GM18861 (cell line): ENCODE results near the gene ARHGAP40.

Experiments used
- ATAC-seq: cut with Tn5 transposase; IDR thresholded peaks from one replicate; pipeline ENCODE4 v1.9.1; 2021; ENCODE audit not compliant: unreplicated experiment

Gene ARHGAP40

GRCh38 chr20:38649275-38649891, 47.8 kb downstream of the ARHGAP40 start:
- no peak for ATAC-seq

GRCh38 chr20:38650010-38650409, 48.4 kb downstream of the ARHGAP40 start:
- ATAC-seq, result no peak

DNA sequence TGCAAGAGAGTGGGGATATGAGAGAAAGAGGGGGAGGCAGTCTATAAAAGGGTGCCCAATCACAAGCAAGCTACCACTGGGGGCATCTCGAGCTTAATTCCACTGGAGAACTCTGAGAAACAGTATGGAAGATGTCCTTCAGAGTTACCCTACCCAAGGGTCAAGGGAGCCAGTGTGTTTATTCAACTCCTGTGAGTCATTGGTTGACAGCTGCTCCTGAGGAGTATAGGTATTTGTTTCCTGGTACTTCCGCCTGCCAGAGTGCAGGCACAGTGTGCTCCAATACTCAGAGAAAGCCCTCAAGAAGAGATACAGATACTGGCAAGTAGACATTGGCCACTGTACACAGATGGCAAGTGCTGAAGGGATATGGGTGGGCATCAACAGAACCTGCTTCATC, 49.5 kb downstream of the ARHGAP40 start:
- no peak for ATAC-seq

- ATAC-seq, result no peak
Observed at GRCh38 chr20:38651562-38651961, 50.0 kb downstream of the ARHGAP40 start.

- no peak for ATAC-seq
Observed at GRCh38 chr20:38652995-38653394, 51.4 kb downstream of the ARHGAP40 start.

- no peak for ATAC-seq
Observed at GRCh38 chr20:38657390-38657789, 55.8 kb downstream of the ARHGAP40 start.

GRCh38 chr20:38658879-38659596, 57.4 kb downstream of the ARHGAP40 start:
- ATAC-seq, result no peak

- ATAC-seq, result no peak
Observed at GRCh38 chr20:38659597-38659880, 57.9 kb downstream of the ARHGAP40 start.

- ATAC-seq, result no peak
Observed at GRCh38 chr20:38660429-38660828, 58.8 kb downstream of the ARHGAP40 start.

DNA sequence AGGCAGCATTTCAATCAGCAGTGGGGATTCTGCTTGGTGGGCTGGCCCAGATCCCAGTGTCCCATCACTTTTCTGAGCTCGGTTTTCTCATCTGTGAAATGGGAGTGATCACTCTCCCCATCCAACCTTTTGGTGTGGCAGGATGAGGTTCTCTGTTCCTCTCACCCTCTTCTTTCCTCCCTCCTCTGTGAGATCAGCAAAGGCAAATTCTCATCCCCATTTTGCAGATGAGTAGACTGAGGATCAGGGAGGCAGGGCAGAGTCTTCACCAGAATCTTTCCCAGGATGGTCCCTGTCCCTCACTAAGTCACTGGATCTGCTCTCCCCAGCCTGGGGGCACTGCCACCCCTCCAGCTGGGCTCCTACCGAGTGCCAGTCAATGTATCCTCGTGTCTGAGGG, 62.1 kb downstream of the ARHGAP40 start:
- no peak for ATAC-seq

- no peak for ATAC-seq
Observed at GRCh38 chr20:38664284-38664683, 62.7 kb downstream of the ARHGAP40 start.

DNA sequence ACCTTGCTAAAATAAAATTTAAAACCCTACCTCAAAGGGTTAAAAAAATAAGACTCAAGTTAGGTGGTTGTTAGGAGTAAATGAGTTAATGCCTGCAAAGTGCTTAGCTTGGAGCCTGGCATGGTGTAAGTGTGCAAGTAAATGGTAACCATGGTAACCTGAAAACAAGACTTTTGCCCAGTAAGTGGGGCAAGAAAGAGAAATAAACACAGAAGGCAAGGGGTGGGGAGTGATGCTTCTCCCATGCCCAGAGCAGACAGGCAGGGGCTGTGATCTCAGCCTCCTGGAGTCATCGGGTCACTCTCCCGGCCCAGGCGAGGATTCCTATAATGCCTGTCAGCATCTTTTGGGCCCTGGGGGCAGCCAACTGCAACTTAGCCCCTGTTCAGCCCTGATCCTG, 63.5 kb downstream of the ARHGAP40 start:
- no peak for ATAC-seq

DNA sequence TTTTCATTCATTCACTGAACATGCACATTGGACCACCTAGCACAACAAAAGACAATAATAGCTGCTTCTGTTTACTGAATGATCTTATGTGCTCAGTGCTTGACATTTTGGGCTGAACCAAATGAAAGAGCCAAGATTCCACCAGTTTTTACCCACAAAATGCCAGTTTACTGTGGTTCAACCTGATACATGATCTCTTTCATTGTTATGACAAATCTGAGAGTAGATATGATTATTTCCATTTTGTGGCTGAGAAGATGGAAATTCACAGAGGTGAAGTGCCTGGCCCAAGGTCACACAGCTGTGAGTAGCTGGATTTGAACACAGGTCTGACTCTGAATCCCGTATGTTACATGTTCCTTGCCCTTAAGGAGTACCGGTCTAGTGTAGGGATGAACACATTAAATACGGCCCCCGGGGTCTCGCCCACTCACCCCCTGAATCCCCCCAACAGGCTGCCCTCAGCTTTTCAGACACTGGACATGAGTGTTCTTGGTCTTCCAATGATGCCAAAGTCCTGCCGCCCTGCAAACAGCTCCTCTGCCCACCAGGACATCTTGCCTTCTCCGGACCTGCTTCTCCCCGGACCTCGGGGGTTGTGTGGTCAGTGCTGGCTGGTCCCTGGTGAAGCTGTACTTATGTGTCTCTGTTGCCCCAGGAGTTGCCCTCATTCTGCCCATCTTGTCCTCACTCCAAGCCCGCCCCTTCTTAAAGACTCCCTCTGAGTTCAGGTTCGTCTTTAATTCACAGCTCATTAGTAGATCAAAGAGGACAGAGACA, 64.1 kb downstream of the ARHGAP40 start:
- ATAC-seq, result no peak

- ATAC-seq, result no peak
Observed at GRCh38 chr20:38667417-38667956, 65.9 kb downstream of the ARHGAP40 start.

GRCh38 chr20:38669688-38670087, 68.1 kb downstream of the ARHGAP40 start:
- no peak for ATAC-seq

DNA sequence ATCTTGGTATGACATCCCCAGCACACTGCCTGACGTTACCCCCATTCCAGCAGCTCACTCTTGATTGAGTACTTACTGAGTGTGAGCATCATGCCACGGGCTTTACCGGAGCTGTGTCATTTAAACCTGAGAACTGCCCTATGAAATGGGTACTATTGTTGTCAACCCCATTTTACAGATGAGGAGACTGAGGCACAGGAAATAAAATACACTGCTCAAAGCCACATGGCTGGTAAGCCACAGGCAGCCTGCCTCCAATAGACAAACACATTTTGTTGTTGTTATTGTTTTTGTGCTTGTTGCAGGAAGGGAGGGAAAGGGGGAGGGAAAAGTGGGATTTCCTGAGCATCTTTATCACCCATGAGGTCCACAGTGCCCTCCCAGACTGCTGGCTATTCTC, 69.2 kb downstream of the ARHGAP40 start:
- ATAC-seq, result no peak

GRCh38 chr20:38671186-38671585, 69.6 kb downstream of the ARHGAP40 start:
- no peak for ATAC-seq

DNA sequence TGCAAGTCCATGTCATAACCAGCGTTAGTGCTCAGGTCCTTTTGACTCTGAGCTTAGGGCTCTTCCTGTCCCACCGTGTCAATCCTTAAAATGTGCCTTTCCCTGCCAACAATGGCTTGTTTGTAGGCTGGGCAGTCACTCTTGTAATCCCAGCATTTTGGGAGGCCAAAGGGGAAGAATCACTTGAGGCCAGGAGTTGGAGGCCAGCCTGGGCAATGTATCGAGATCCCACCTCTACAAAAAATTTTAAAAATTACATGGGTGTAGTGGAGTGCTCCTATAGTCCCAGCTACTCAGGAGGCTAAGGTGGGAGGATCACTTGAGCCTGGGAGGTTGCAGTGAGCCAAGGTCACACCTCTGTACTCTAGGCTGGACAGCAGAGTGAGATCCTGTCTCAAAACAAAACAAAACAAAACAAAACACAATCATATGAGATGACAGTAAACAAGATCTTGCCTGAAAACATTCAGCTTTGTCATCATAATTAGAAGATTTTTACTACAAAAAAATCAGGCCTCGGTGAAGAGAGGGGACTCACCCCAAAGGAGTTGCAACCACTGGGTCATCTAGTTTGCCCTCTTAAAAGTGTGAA, 70.2 kb downstream of the ARHGAP40 start:
- no peak for ATAC-seq

DNA sequence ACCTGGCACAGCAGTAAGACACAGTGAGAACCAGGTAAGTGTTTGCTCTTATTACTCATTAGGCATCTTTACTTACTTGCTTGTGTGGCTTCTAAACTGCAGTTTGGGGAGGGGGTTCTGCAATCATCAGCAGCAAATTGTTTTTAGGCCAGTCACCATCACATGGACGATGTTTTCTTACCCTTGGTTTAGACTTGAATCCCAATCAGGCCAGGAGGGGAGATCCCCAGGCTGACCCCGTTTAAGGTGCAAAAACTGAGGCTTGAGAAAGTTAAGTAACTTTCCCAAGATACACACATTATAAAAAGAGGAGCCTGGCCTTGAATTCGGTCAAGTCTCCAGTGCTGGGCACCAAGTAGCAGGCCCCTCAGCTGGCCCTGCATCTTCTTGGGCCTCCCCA, 70.9 kb downstream of the ARHGAP40 start:
- no peak for ATAC-seq

DNA sequence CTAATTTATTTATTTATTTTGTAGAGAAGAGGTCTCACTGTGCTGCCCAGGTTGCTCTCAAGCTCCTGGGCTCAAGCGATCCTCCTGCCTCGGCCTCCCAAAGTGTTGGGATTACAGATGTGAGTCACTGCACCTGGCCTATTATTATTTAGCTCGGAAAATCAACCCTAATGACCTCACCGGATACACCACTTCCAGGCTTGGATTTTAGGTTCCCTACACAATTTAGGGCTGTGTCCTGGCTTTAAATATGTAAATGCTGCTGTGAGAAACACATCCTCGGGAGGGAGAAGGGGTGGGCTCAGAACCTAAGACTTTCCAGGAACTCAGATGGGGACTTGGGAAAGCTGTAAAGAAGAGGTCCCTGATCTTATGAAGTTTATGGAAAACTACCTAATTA, 71.7 kb downstream of the ARHGAP40 start:
- ATAC-seq, result no peak

DNA sequence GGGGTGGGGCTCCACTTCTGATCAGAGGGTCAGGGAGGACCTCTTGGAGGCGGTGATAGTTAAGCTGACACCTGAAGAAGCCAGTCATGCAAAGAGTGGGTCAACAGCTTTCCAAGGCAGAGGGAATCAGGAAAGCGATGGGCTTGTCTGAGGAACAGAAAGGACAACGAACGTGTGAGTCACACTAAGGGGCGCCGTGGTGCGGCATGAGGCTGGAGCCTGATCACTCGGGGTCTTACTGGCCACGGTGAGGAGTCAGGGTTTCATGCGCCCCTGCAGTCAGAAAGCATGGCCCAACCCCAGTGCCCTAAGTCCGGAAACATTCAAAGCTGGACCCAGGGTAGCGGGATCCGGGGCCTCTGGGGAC, 72.1 kb downstream of the ARHGAP40 start:
- ATAC-seq, result no peak
